GM13977 (cell line): ENCODE data around the gene FAM3C.
"Not testable (repeated sequence)": the region's sequence is repeated elsewhere in the genome, so short reads cannot be mapped to it uniquely, and the experiment has no call there.

Source experiments
- DNase-seq: peaks from one replicate; pipeline ENCODE4 v3.0.0; 2012; ENCODE audit warnings: low spot score
- CTCF ChIP-seq: IDR thresholded peaks from 2 replicates; pipeline ENCODE4 v1.5.1; 2012; ENCODE audit warnings: mild to moderate bottlenecking, control low read depth; ENCODE audit not compliant: insufficient read depth; ENCODE audit errors: extremely low read depth, missing control alignments
- in situ Hi-C: fragments of 300-500 bp; cut with MboI; formaldehyde crosslinking; loops from one replicate; pipeline ENCODE4 v1.12.0; 2022; ENCODE audit warnings: low sequenced_read_pairs, low pct_unique_long_range_greater_than_20kb, mixed read lengths, inconsistent platforms; ENCODE audit not compliant: unreplicated experiment

FAM3C gene

GRCh38 chr7:121395961-121396757 lies at the start of gene FAM3C:
Gene FAM3C (minus strand): TSS chr7:121396308. CDS start chr7:121382969, 13,339 bp downstream.
- peak; percentile 90 for TF ChIP-seq CTCF
- in situ Hi-C loops, result no loop called here
- DNase-seq, result peak; percentile 93

GRCh38 chr7:121442845-121443244 lies 46.7 kb upstream of the FAM3C start:
- DNase-seq, result no peak

GRCh38 chr7:121440857-121441503 lies 44.9 kb upstream of the FAM3C start:
- no peak for TF ChIP-seq CTCF
- in situ Hi-C loops, result no loop called here
- no peak for DNase-seq

More at GRCh38 chr7:121442845-121443244, 46.7 kb upstream of the FAM3C start:
- TF ChIP-seq CTCF, result no peak
- in situ Hi-C loops, result no loop called here

- in situ Hi-C loops, DNase-seq: not testable (repeated sequence)
Observed at GRCh38 chr7:121438043-121438955, 42.2 kb upstream of the FAM3C start.

- no peak for TF ChIP-seq CTCF
- in situ Hi-C loops, result no loop called here
- DNase-seq, result no peak
Observed at GRCh38 chr7:121437470-121437869, 41.4 kb upstream of the FAM3C start.

GRCh38 chr7:121436688-121437087 lies 40.6 kb upstream of the FAM3C start:
- in situ Hi-C loops, result no loop called here
- TF ChIP-seq CTCF, result no peak
- DNase-seq, result no peak
